HEK293 (cell line): Measurements from ENCODE around the gene MRPS27.

Experiments used
- KLF10 ChIP-seq: fragments of 450-650 bp; IDR thresholded peaks from 2 replicates; pipeline ENCODE4 v1.5.1; 2018; ENCODE audit warnings: missing biosample characterization, mild to moderate bottlenecking, missing genetic modification characterization
- KLF7 ChIP-seq: fragments of 450-650 bp; formaldehyde crosslinking; IDR thresholded peaks from 2 replicates; pipeline ENCODE4 v1.5.1; 2016; ENCODE audit warnings: missing biosample characterization, missing genetic modification characterization, borderline replicate concordance
- OSR2 ChIP-seq: fragments of 450-650 bp; formaldehyde crosslinking; IDR thresholded peaks from 2 replicates; pipeline ENCODE4 v1.5.1; 2016; ENCODE audit warnings: missing biosample characterization, missing genetic modification characterization
- PRDM4 ChIP-seq: fragments of 450-650 bp; formaldehyde crosslinking; IDR thresholded peaks from 2 replicates; pipeline ENCODE4 v1.5.1; 2017; ENCODE audit warnings: missing biosample characterization, missing genetic modification characterization
- ZBTB1 ChIP-seq: fragments of 450-650 bp; formaldehyde crosslinking; IDR thresholded peaks from 2 replicates; pipeline ENCODE4 v1.5.1; 2016; ENCODE audit warnings: missing biosample characterization, missing genetic modification characterization
- ZBTB17 ChIP-seq: fragments of 450-650 bp; formaldehyde crosslinking; IDR thresholded peaks from 2 replicates; pipeline ENCODE4 v1.5.1; 2016; ENCODE audit warnings: missing biosample characterization, missing genetic modification characterization
- ZBTB20 ChIP-seq: fragments of 450-650 bp; formaldehyde crosslinking; IDR thresholded peaks from 2 replicates; pipeline ENCODE4 v1.5.1; 2016; ENCODE audit warnings: missing biosample characterization, missing genetic modification characterization
- ZFP41 ChIP-seq: fragments of 450-650 bp; formaldehyde crosslinking; IDR thresholded peaks from 2 replicates; pipeline ENCODE4 v1.5.1; 2016; ENCODE audit warnings: missing biosample characterization, missing genetic modification characterization, borderline replicate concordance
- ZNF132 ChIP-seq: fragments of 450-650 bp; formaldehyde crosslinking; IDR thresholded peaks from 2 replicates; pipeline ENCODE4 v1.5.1; 2017; ENCODE audit warnings: missing biosample characterization, missing genetic modification characterization, borderline replicate concordance
- ZNF16 ChIP-seq: fragments of 450-650 bp; formaldehyde crosslinking; IDR thresholded peaks from 2 replicates; pipeline ENCODE4 v1.5.1; 2016; ENCODE audit warnings: low read depth, missing biosample characterization, missing genetic modification characterization
- ZNF175 ChIP-seq: fragments of 450-650 bp; formaldehyde crosslinking; IDR thresholded peaks from 2 replicates; pipeline ENCODE4 v1.5.1; 2016; ENCODE audit warnings: missing biosample characterization, missing genetic modification characterization
- ZNF184 ChIP-seq: fragments of 450-650 bp; IDR thresholded peaks from 2 replicates; pipeline ENCODE4 v1.5.1; 2018; ENCODE audit warnings: missing biosample characterization, mild to moderate bottlenecking, missing genetic modification characterization
- ZNF24 ChIP-seq: fragments of 450-650 bp; formaldehyde crosslinking; IDR thresholded peaks from 2 replicates; pipeline ENCODE4 v1.5.1; 2016; ENCODE audit warnings: missing biosample characterization, missing genetic modification characterization
- ZNF292 ChIP-seq: fragments of 450-650 bp; formaldehyde crosslinking; IDR thresholded peaks from 2 replicates; pipeline ENCODE4 v1.5.1; 2016; ENCODE audit warnings: low read depth, missing biosample characterization, missing genetic modification characterization, borderline replicate concordance
- ZNF311 ChIP-seq: fragments of 450-650 bp; formaldehyde crosslinking; IDR thresholded peaks from 2 replicates; pipeline ENCODE4 v1.5.1; 2017; ENCODE audit warnings: missing biosample characterization, missing genetic modification characterization, borderline replicate concordance
- ZNF324 ChIP-seq: fragments of 450-650 bp; formaldehyde crosslinking; IDR thresholded peaks from 2 replicates; pipeline ENCODE4 v1.5.1; 2016; ENCODE audit warnings: missing biosample characterization, missing genetic modification characterization
- ZNF354C ChIP-seq: fragments of 450-650 bp; formaldehyde crosslinking; IDR thresholded peaks from 2 replicates; pipeline ENCODE4 v1.5.1; 2016; ENCODE audit warnings: missing biosample characterization, missing genetic modification characterization, low read depth, borderline replicate concordance
- ZNF398 ChIP-seq: fragments of 450-650 bp; formaldehyde crosslinking; IDR thresholded peaks from 2 replicates; pipeline ENCODE4 v1.5.1; 2017; ENCODE audit warnings: missing biosample characterization, missing genetic modification characterization
- ZNF426 ChIP-seq: fragments of 450-650 bp; formaldehyde crosslinking; IDR thresholded peaks from 2 replicates; pipeline ENCODE4 v1.5.1; 2017; ENCODE audit warnings: missing biosample characterization, missing genetic modification characterization, mild to moderate bottlenecking, inconsistent platforms, moderate library complexity
- ZNF48 ChIP-seq: fragments of 450-650 bp; formaldehyde crosslinking; IDR thresholded peaks from 2 replicates; pipeline ENCODE4 v1.5.1; 2016; ENCODE audit warnings: missing biosample characterization, missing genetic modification characterization
- ZNF488 ChIP-seq: fragments of 450-650 bp; formaldehyde crosslinking; IDR thresholded peaks from 2 replicates; pipeline ENCODE4 v1.5.1; 2016; ENCODE audit warnings: missing biosample characterization, missing genetic modification characterization
- ZNF558 ChIP-seq: fragments of 450-650 bp; formaldehyde crosslinking; IDR thresholded peaks from 2 replicates; pipeline ENCODE4 v1.5.1; 2016; ENCODE audit warnings: missing biosample characterization, missing genetic modification characterization
- ZNF561 ChIP-seq: fragments of 450-650 bp; IDR thresholded peaks from 2 replicates; pipeline ENCODE4 v1.5.1; 2018; ENCODE audit warnings: missing biosample characterization, missing genetic modification characterization, borderline replicate concordance
- ZNF600 ChIP-seq: fragments of 450-650 bp; formaldehyde crosslinking; IDR thresholded peaks from 2 replicates; pipeline ENCODE4 v1.5.1; 2016; ENCODE audit warnings: missing biosample characterization, missing genetic modification characterization
- ZNF626 ChIP-seq: fragments of 450-650 bp; sonication (Bioruptor Pico); formaldehyde crosslinking; IDR thresholded peaks from 2 replicates; pipeline ENCODE4 v1.5.1; 2018; ENCODE audit warnings: missing biosample characterization, missing genetic modification characterization, inconsistent platforms
- ZNF645 ChIP-seq: fragments of 450-650 bp; formaldehyde crosslinking; IDR thresholded peaks from 2 replicates; pipeline ENCODE4; 2016; ENCODE audit warnings: missing biosample characterization, missing genetic modification characterization
- ZNF660 ChIP-seq: fragments of 450-650 bp; IDR thresholded peaks from 2 replicates; pipeline ENCODE4 v1.5.1; 2018; ENCODE audit warnings: missing biosample characterization, mild to moderate bottlenecking, missing genetic modification characterization
- ZNF664 ChIP-seq: fragments of 450-650 bp; formaldehyde crosslinking; IDR thresholded peaks from 2 replicates; pipeline ENCODE4 v1.5.1; 2016; ENCODE audit warnings: missing biosample characterization, missing genetic modification characterization
- ZNF677 ChIP-seq: fragments of 450-650 bp; IDR thresholded peaks from 2 replicates; pipeline ENCODE4 v1.5.0; 2018; ENCODE audit warnings: missing biosample characterization, mild to moderate bottlenecking, missing genetic modification characterization, moderate library complexity
- ZNF791 ChIP-seq: fragments of 450-650 bp; formaldehyde crosslinking; IDR thresholded peaks from 2 replicates; pipeline ENCODE4 v1.5.1; 2016; ENCODE audit warnings: missing biosample characterization, missing genetic modification characterization
- ZNF792 ChIP-seq: fragments of 450-650 bp; formaldehyde crosslinking; IDR thresholded peaks from 2 replicates; pipeline ENCODE4 v1.5.1; 2016; ENCODE audit warnings: missing biosample characterization, missing genetic modification characterization
- ZNF837 ChIP-seq: fragments of 450-650 bp; formaldehyde crosslinking; IDR thresholded peaks from 2 replicates; pipeline ENCODE4 v1.5.1; 2016; ENCODE audit warnings: missing biosample characterization, missing genetic modification characterization
- ZSCAN16 ChIP-seq: fragments of 450-650 bp; formaldehyde crosslinking; IDR thresholded peaks from 2 replicates; pipeline ENCODE4 v1.5.1; 2016; ENCODE audit warnings: missing biosample characterization, missing genetic modification characterization
- ZXDB ChIP-seq: fragments of 450-650 bp; formaldehyde crosslinking; IDR thresholded peaks from 2 replicates; pipeline ENCODE4 v1.5.1; 2016; ENCODE audit warnings: missing biosample characterization, missing genetic modification characterization
- TF ChIP-seq, protein P1 (sequence below): fragments of 450-650 bp; formaldehyde crosslinking; IDR thresholded peaks from 2 replicates; pipeline ENCODE4 v1.5.1; 2016; ENCODE audit warnings: missing biosample characterization, missing genetic modification characterization

Gene MRPS27

DNA sequence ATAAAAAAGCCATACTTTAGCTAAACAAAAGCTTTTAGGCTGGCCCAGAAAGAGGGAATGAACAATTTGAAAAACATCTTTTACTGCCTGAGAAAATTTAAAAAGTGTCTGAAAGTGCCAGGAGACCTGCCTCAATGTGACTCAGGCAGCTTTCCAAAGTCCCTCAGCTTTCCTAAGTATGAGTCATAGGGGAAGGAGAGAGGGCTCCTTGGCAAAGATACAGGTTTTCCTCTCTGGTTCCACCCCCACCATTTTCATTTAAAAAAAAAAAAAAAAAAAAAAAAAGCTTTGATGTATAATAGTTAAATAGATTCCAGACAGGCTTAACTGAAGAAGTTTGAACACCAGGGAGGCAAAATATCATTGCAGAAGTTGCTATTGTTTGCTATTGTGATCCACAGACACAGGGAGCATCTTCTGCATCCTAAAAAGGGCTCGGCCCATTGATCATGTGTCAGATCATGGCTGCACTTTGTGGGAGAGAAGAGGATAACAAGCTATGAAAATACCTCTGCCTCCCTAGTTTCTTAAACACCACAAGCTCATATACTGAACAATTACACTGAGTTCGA lies 71.5 kb downstream of the MRPS27 start (continued):
- TF ChIP-seq, protein P1, sequence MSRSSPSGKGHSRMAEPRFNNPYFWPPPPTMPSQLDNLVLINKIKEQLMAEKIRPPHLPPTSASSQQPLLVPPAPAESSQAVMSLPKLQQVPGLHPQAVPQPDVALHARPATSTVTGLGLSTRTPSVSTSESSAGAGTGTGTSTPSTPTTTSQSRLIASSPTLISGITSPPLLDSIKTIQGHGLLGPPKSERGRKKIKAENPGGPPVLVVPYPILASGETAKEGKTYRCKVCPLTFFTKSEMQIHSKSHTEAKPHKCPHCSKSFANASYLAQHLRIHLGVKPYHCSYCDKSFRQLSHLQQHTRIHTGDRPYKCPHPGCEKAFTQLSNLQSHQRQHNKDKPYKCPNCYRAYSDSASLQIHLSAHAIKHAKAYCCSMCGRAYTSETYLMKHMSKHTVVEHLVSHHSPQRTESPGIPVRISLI (tag by site-specific recombination), result peak; percentile 97
- TF ChIP-seq KLF10 (tag by site-specific recombination), result peak; percentile 77
- peak; percentile 69 for TF ChIP-seq ZBTB17 (tag by site-specific recombination)
- TF ChIP-seq ZNF792 (tag by site-specific recombination), result no peak
- no peak for TF ChIP-seq ZNF292
- 0 out of 2 replicates have a peak, but pooled peaks have one; percentile 40 for TF ChIP-seq ZNF184 (tag by site-specific recombination)
- TF ChIP-seq ZNF354C (tag by site-specific recombination), result no peak
- TF ChIP-seq ZNF837 (tag by site-specific recombination), result no peak
- TF ChIP-seq KLF7 (tag by site-specific recombination), result no peak
- no peak for TF ChIP-seq ZNF311 (tag by site-specific recombination)
- no peak for TF ChIP-seq ZNF24 (tag by site-specific recombination)
- no peak for TF ChIP-seq PRDM4 (tag by site-specific recombination)
- TF ChIP-seq ZNF558 (tag by site-specific recombination), result no peak
- TF ChIP-seq ZXDB (tag by site-specific recombination), result 0 out of 2 replicates have a peak, but pooled peaks have one; percentile 39
- TF ChIP-seq OSR2 (tag by site-specific recombination), result peak; percentile 10; the same call in 1 of the 2 replicates
- TF ChIP-seq ZBTB20 (tag by site-specific recombination), result peak; percentile 88
- no peak for TF ChIP-seq ZNF324
- no peak for TF ChIP-seq ZNF645 (tag by site-specific recombination)
- no peak for TF ChIP-seq ZNF48 (tag by site-specific recombination)
- TF ChIP-seq ZNF660, result no peak
- no peak for TF ChIP-seq ZSCAN16 (tag by site-specific recombination)
- TF ChIP-seq ZNF175 (tag by site-specific recombination), result no peak
- no peak for TF ChIP-seq ZNF791 (tag by site-specific recombination)
- TF ChIP-seq ZFP41, result no peak
- TF ChIP-seq ZNF488, result no peak
- TF ChIP-seq ZNF677, result no peak
- no peak for TF ChIP-seq ZNF132
- TF ChIP-seq ZNF398 (tag by site-specific recombination), result peak; percentile 36; the same call in 1 of the 2 replicates
- TF ChIP-seq ZNF600 (tag by site-specific recombination), result peak; percentile 48; the same call in 1 of the 2 replicates
- no peak for TF ChIP-seq ZNF16 (tag by site-specific recombination)
- no peak for TF ChIP-seq ZNF561 (tag by site-specific recombination)
- no peak for TF ChIP-seq ZNF626
- no peak for TF ChIP-seq ZBTB1
- TF ChIP-seq ZNF426 (tag by site-specific recombination), result no peak
- no peak for TF ChIP-seq ZNF664
